ENCODE data around the gene MC2R.

The MC2R gene

GRCh38 chr18:13915391-13915790 is at the start of gene MC2R:
Gene MC2R (minus strand): TSS chr18:13915536. CDS start chr18:13885518, 30,018 bp downstream.
- no peak for DNase-seq (ENCODE audit: extremely low read depth in 1 of 2, low read depth in 1 of 2)

GRCh38 chr18:13945811-13946210 is 30.5 kb upstream of the MC2R start:
- DNase-seq (ENCODE audit: extremely low read depth in 1 of 2, low read depth in 1 of 2): no peak

DNA sequence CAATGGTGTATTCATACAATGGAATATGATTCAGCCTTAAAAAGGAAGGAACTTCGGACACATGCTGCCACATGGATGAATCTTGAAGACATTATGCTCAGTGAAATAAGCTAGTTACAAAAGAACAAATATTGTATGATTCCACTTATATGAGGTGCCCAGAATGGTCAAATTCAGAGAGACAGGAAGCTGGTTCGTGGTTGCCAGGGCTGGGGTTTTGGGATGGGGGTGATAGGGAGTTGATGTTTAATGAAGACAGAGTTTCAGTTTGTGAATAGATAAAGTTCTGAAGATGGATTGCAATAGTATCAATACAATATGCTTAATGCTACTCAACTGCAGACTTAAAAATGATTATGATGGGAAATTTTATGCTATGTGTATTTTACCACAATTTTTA is 28.0 kb upstream of the MC2R start:
- DNase-seq (ENCODE audit: extremely low read depth in 1 of 2, low read depth in 1 of 2): no peak

GRCh38 chr18:13940326-13940725 is 25.0 kb upstream of the MC2R start:
- DNase-seq (ENCODE audit: extremely low read depth in 1 of 2, low read depth in 1 of 2): no peak

DNA sequence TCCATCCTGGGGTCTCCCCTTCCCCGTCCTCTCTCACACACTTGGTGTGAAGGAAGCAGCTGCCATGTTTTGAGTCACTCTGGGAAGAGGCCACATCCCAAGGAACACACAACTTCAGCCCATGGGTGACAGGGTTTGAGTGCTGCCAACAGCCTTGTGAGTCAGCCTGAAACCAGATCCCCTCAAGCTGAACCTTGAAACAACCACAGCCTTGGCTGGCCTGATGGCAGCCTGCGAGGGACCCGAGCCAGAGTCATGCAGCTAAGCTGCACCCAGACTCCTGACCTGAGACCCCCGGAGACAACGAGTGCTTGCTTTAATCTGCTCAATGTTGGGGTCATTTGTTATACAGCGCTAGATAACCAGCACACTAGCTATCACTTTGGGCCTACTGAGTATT is 19.3 kb upstream of the MC2R start:
- DNase-seq (ENCODE audit: extremely low read depth in 1 of 2, low read depth in 1 of 2): no peak

- no peak for DNase-seq (ENCODE audit: extremely low read depth in 1 of 2, low read depth in 1 of 2)
These were observed 18.7 kb upstream of the MC2R start for GRCh38 chr18:13934058-13934457.

DNA sequence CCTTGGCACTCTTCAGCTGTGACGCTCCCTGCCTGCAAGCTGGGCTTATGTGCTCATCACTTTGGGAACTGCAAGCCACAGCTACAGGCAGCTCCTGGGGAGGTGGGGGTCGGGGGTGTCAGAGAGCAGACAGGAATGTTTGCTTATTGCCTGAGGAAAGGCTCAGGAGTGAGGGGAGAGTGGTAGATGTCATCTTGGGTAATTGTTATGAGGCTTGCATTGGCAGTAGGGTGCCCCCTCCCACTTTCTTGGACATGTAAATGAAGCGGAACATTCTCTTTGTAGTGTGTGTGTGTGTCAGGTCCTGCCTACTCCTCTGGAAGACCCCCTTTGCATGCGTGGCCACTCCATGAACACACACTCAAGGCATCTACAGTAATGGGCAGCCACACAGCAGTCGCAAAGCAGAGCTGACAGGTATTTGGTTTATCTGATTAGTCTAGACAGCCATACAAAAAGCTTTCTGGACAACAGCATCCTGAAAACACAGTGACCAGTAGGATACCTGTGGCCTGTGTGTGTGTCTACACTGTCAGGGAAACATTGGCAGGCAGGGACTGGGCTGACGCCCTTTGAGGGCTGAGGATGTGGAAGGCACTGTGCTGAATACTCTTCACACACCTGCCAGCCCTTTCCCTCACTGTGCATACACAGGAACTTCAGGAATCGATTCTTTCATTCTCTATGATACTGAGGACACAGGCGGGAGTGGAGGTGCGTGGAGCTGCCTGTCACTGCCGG is 17.1 kb upstream of the MC2R start:
- DNase-seq (ENCODE audit: extremely low read depth in 1 of 2, low read depth in 1 of 2): no peak

- no peak for DNase-seq (ENCODE audit: extremely low read depth in 1 of 2, low read depth in 1 of 2)
These were observed 15.6 kb upstream of the MC2R start for GRCh38 chr18:13930964-13931363.

DNA sequence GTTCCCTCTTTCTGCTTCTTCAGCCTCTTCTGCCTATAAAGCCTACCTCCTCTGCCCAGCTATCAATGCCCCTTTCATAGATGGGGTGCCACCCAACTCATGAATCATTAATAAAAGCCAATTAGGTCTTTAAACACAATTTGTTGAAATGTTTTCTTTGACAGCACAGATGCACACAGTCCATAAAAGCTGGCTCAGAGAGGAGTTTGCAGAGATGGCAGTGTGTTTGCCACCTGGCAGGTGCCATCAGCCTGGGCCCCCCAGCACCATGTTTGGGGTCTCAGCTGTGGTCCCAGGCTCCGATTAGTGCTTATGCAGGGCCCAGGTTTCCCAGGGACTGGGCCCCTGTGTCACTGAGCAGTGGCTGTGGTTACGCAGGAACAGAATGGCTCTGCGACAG is 7.9 kb upstream of the MC2R start:
- DNase-seq (ENCODE audit: extremely low read depth in 1 of 2, low read depth in 1 of 2): no peak

DNA sequence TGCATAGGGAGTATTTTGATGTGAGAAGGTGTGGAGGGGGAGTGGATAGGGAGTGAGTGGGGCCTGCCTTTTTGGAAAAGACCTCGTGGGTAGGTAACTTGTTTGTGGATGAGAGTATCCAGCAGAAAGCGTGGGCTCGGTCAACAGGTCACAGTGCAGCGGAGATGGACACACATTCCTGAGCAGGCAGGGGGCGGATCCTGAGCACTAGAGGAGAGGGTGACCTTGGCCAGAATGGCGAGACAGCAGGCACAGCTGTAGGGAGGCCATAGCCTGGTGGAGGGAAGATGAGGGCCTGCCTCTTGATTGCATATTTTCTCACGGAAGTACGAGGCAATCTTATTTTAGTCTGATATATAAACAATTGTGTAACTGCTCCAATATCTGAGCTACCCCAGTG is 3.6 kb upstream of the MC2R start:
- no peak for DNase-seq (ENCODE audit: extremely low read depth in 1 of 2, low read depth in 1 of 2)

GRCh38 chr18:13917401-13917800 is 2.1 kb upstream of the MC2R start:
- DNase-seq (ENCODE audit: extremely low read depth in 1 of 2, low read depth in 1 of 2): no peak

- DNase-seq (ENCODE audit: extremely low read depth in 1 of 2, low read depth in 1 of 2): no peak
These were observed 1.2 kb upstream of the MC2R start for GRCh38 chr18:13916559-13916958.

DNA sequence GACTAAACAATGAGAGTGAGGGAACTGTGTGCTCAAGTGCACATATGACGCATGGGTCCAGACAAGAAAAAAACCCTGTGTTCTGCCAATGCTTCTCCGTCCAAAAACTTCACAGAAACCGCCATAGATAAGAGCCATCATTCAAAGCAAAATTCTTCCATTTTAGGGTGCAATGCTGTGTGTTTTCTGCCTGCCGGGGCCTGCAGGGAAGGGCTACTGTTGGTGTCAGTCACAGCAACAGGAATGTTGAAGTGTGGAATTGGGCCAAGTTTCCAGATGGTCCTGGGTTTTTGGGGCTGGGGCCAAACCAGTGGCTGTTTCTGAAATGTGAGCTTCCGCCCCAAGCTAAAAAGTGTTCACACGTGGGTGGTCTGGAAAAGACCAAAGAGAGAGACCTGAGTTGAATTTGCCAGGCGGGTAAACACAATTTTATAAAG is 677 bp upstream of the MC2R start:
- no peak for DNase-seq (ENCODE audit: extremely low read depth in 1 of 2, low read depth in 1 of 2)

GRCh38 chr18:13914756-13915155 is 580 bp downstream of the MC2R start:
- no peak for DNase-seq (ENCODE audit: extremely low read depth in 1 of 2, low read depth in 1 of 2)

- DNase-seq (ENCODE audit: extremely low read depth in 1 of 2, low read depth in 1 of 2): no peak
These were observed 1.2 kb downstream of the MC2R start for GRCh38 chr18:13914170-13914569.

DNA sequence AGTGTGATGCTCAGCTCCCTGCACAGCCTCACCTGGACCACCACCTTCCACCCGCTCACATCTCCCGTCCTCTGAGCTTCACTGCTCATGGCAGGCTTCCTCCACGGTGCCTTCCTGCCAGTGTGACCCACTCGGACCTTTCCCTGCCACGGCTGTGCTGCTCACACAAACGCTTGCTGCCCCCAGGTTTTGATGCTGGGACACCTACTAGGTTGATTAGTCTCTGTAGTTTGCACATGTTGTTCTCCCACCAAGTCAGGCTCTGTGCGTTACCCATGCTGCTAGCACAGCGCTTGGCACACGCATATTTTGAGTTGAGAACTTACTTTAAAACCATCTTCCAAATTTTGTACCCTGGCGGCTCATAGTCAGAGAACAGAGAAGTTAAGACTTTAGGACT is 2.1 kb downstream of the MC2R start:
- DNase-seq (ENCODE audit: extremely low read depth in 1 of 2, low read depth in 1 of 2): no peak

DNA sequence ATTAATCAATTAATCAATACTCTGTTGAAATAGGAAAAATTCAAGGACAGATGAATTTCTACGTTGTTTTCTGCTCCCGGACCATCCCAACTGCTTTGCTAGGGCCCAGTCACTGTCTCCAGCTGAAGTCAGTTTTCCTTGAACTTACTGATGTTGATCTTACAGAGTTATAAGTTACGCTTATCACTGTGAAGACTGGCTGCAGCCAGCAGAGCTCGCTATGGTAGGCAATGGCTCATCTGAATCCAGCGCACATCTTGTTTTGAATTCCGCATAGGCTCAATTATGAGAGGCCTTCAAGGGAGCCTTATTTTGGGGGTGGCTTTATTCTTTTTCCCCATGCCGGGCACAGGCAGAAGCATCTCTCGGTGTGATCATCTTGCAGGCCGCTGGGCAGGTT is 2.7 kb downstream of the MC2R start:
- DNase-seq (ENCODE audit: extremely low read depth in 1 of 2, low read depth in 1 of 2): no peak

DNA sequence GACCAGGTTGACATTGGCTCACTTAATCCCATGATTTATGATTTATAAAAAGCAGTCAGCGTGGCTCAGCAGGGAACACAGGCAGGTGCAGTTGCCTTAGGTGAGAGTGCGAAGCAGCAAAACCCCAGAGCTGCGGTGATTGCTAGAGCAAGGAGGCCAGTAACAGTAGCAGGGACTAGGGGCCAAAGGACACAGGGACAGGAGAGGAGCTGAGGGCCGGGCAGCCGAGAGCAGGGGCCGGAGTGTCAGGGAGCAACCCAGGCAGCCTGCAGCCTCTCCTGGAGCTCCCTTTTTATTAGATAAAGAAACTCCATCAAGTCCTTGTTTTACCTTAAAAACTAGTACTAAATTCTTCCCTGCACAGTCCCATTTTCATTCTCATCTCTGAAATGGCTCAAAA is 4.3 kb downstream of the MC2R start:
- DNase-seq (ENCODE audit: extremely low read depth in 1 of 2, low read depth in 1 of 2): no peak

GRCh38 chr18:13910501-13910900 is 4.8 kb downstream of the MC2R start:
- no peak for DNase-seq (ENCODE audit: extremely low read depth in 1 of 2, low read depth in 1 of 2)

DNA sequence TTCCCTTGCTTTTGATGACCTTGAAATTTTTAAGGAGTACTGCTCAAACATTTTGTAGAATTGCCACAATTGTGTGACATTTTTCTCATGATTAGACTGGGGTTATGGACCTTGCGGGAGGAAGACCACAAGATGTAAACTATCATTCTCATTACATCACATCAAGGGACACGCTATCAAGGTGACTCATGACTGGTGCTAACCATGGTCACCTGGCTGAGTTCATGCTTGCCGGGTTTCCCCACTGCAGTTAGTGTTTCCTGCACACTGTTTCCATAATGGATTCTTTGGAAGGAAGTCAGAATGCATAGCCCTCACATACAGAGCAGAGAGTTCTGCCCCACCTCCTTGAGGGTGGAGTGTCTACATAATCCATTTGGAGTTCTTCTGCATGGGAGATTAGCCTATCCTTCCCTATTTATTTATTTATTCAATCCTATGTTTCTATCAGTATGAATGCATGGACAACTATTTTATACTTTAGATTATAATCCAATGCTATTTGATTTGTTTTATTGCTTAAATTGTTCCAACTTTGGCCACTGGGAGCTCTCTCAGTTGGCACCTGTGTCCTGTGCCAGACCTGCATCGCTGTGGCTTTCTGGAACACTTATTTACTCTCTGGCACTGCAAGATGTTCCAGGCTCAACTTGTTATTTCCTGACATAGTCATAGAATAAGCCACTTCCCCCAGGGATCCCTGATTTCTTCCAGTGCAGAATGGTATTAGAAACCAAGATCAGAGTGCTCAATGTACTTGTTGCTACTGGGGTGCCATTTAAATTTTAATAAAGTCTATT is 6.0 kb downstream of the MC2R start:
- DNase-seq (ENCODE audit: extremely low read depth in 1 of 2, low read depth in 1 of 2): no peak

DNA sequence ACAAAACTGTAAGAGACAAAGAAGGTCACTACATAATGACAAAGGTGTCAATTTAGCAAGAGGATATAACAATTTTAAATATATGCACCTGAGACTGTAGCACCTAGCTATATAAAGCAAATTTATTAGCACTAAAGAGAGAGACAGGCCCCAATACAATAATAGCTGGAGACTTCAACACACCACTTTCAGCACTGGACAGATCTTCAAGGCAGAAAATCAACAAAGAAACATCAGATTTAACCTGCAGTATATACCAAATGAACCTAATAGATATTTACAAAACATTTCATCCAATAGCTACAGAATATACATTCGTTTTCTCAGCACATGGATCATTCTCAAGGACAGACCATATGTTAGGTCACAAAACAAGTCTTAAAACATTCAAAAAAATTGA is 14.7 kb downstream of the MC2R start:
- DNase-seq (ENCODE audit: extremely low read depth in 1 of 2, low read depth in 1 of 2): no peak

DNA sequence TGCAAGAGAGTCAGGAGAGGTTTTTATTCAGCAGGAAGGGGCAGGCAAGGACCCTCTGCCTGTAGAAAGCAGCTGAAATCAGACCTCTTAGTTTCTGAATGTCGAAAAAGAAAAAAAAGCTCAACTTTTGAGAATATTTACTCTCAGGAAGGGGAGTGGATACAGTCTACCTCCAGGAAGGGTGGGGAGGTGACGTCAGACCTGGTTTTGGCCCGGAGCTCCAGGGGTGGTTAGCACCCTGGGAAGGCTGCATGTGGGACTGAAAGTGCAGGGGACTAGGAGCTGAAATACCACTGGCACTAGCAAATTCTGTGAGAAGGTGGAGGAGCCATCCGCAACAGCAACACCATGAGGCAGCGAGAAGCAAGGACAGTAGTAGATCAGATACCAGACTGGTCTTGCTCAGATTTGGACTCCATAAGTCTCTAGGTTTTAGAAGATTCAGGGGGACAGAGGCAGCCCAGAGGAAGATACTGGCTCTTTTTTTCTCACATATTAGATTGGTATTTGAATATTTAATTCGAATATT is 19.8 kb downstream of the MC2R start:
- DNase-seq (ENCODE audit: extremely low read depth in 1 of 2, low read depth in 1 of 2): no peak

Measured in activated CD8-positive, alpha-beta memory T cell treated with anti-CD3 and anti-CD28 coated beads for 1 hour (primary cell).